ENCODE results near the gene PRR15. TPM values are rescaled to one million over a fixed set of nuclear protein-coding genes. Genes with fewer than 3 reads are reported as not detected.

Gene PRR15
- total and polyA plus RNA-seq, 9 donors: 2.0 to 19.8 (median 8.0) TPM

DNA sequence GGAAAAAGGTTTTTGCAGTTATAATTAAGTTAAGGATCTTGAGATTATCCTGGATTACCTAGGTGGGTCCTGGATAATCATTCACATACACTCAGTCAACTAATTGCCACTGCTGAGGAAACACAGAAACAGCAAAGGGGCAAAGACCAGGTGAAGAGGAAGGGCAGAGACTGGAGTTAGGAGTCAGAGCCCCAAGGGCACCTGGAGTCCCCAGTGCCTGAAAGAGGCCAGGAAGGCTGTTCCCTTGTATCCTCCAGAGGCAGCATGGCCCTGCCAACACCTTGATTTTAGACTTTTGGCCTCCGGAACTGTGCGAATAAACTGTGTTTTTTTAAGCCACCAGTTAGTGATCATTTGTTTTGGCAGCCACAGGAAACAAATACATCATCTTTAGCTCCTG lies 24.6 kb downstream of the PRR15 start:
- Histone ChIP-seq H3K36me3 (no peaks in the 10 kb centered on the region), H3K4me1 (ENCODE audit: insufficient read depth) (no peaks in the 10 kb centered on the region), H3K27ac (no peak overlapping the region), H3K9me3 (no peaks in the 10 kb centered on the region), H3K4me3 (no peak overlapping the region), H3K27me3 (no peaks in the 10 kb centered on the region)
- WGBS, 3 donors: 88 to 93% (median 93%) methylated on average over 2 of the region's 2 CpGs
- no peak for DNase-seq
- TF ChIP-seq POLR2A (IDR thresholded peaks at IDR 0.05) (no peak), EP300 (IDR thresholded peaks at IDR 0.05) (no peak)
- TF ChIP-seq, protein P1, sequence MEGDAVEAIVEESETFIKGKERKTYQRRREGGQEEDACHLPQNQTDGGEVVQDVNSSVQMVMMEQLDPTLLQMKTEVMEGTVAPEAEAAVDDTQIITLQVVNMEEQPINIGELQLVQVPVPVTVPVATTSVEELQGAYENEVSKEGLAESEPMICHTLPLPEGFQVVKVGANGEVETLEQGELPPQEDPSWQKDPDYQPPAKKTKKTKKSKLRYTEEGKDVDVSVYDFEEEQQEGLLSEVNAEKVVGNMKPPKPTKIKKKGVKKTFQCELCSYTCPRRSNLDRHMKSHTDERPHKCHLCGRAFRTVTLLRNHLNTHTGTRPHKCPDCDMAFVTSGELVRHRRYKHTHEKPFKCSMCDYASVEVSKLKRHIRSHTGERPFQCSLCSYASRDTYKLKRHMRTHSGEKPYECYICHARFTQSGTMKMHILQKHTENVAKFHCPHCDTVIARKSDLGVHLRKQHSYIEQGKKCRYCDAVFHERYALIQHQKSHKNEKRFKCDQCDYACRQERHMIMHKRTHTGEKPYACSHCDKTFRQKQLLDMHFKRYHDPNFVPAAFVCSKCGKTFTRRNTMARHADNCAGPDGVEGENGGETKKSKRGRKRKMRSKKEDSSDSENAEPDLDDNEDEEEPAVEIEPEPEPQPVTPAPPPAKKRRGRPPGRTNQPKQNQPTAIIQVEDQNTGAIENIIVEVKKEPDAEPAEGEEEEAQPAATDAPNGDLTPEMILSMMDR (IDR thresholded peaks at IDR 0.05): no peak
- intact Hi-C loops (cut with DNase I): no loop called here

GRCh38 chr7:29588900-29589696 lies 25.5 kb downstream of the PRR15 start:
- DNase-seq: peak in 1 of 5 donors; percentile 47
- intact Hi-C loops (cut with DNase I): no loop called here
- TF ChIP-seq EP300 (IDR thresholded peaks at IDR 0.05) (no peak), POLR2A (IDR thresholded peaks at IDR 0.05) (no peak)
- TF ChIP-seq, protein P1 (IDR thresholded peaks at IDR 0.05): peak; percentile 12 to 38 (median 20)
- 76 to 85% (median 79%) methylated on average over 8 of the region's 8 CpGs for WGBS, 3 donors
- Histone ChIP-seq H3K4me3 (no peak overlapping the region), H3K36me3 (no peaks in the 10 kb centered on the region), H3K27me3 (no peaks in the 10 kb centered on the region), H3K27ac (no peak overlapping the region), H3K9me3 (no peaks in the 10 kb centered on the region), H3K4me1 (ENCODE audit: insufficient read depth) (no peaks in the 10 kb centered on the region)

GRCh38 chr7:29592866-29593265 lies 29.2 kb downstream of the PRR15 start:
- intact Hi-C loops (cut with DNase I): no loop called here
- WGBS, 3 donors: 90 to 94% (median 92%) methylated on average over 2 of the region's 2 CpGs
- Histone ChIP-seq H3K4me1 (ENCODE audit: insufficient read depth) (peaks cover 3% of the 10 kb centered on the region), H3K9me3 (no peaks in the 10 kb centered on the region), H3K27me3 (no peaks in the 10 kb centered on the region), H3K36me3 (no peaks in the 10 kb centered on the region), H3K4me3 (no peak overlapping the region), H3K27ac (no peak overlapping the region)
- TF ChIP-seq EP300 (IDR thresholded peaks at IDR 0.05): no peak
- no peak for DNase-seq

DNA sequence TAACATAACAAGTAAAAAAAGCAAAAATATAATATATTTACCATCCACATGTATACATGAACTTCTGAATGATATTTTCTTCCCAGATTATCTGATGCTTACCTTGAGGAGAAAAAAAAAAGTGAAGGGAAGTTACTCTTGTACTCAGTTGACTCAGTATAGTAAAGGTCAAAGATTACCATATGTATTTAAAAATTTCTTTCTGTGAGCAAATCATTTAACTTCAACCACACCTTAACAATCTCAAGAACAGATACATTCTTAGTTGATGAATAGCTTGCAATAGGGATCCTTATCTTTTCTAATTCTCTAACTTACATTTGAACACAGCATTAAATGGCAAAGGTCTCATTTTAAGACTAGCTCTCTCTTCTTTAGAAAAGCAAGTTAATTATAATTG lies 29.8 kb downstream of the PRR15 start:
- H3K36me3 ChIP-seq: no peaks in the 10 kb centered on the region
- TF ChIP-seq POLR2A (IDR thresholded peaks at IDR 0.05) (no peak), EP300 (IDR thresholded peaks at IDR 0.05) (no peak)
- TF ChIP-seq, protein P1 (IDR thresholded peaks at IDR 0.05): no peak
- no peak overlapping the region for H3K27ac ChIP-seq
- H3K4me3 ChIP-seq: no peak overlapping the region
- intact Hi-C loops (cut with DNase I): no loop called here
- no peaks in the 10 kb centered on the region for H3K27me3 ChIP-seq
- no peaks in the 10 kb centered on the region for H3K9me3 ChIP-seq
- H3K4me1 ChIP-seq (ENCODE audit: insufficient read depth): peaks cover 3% of the 10 kb centered on the region
- no peak for DNase-seq

- intact Hi-C loops (cut with DNase I): no loop called here
- no peak for DNase-seq
- no peak overlapping the region for H3K4me3 ChIP-seq
- no peaks in the 10 kb centered on the region for H3K9me3 ChIP-seq
- H3K27me3 ChIP-seq: no peaks in the 10 kb centered on the region
- 8 to 22% (median 20%) methylated on average over 3 of the region's 3 CpGs for WGBS, 3 donors
- no peaks in the 10 kb centered on the region for H3K36me3 ChIP-seq
- TF ChIP-seq, protein P1 (IDR thresholded peaks at IDR 0.05): no peak
- TF ChIP-seq POLR2A (IDR thresholded peaks at IDR 0.05) (no peak), EP300 (IDR thresholded peaks at IDR 0.05) (no peak)
- no peak overlapping the region for H3K27ac ChIP-seq
- H3K4me1 ChIP-seq (ENCODE audit: insufficient read depth): peaks cover 3% of the 10 kb centered on the region
These were observed 33.1 kb downstream of the PRR15 start for GRCh38 chr7:29596593-29597178.
